HCT116 (cell line): Measurements from ENCODE around the gene ENOX1.

Experiments
- CTCF ChIP-seq, 3 experiments: fragments of 200-600 bp in 1 of 3; sonication (generic) in 1 of 3; IDR thresholded peaks in 2 of 3; conservative IDR thresholded peaks in 1 of 3; 2 replicates each; pipeline ENCODE4 v1.5.1; 2012 to 2017; ENCODE audit warnings: low read depth in 2 of 3, low read length in 2 of 3, antibody characterized with exemption in 1 of 3, borderline replicate concordance in 1 of 3, control low read depth in 1 of 3, mild to moderate bottlenecking in 1 of 3, mixed read lengths in 1 of 3, mixed run types in 1 of 3, moderate library complexity in 1 of 3; ENCODE audit not compliant: insufficient read depth in 1 of 3
- ELF1 ChIP-seq: IDR thresholded peaks from 2 replicates; pipeline ENCODE4 v1.6.1; 2012; ENCODE audit warnings: low read depth, borderline replicate concordance
- EZH2 ChIP-seq: fragments of 200-600 bp; sonication (generic); IDR thresholded peaks from 2 replicates; pipeline ENCODE4 v1.6.1; 2017; ENCODE audit warnings: antibody characterized with exemption, mixed run types
- EZH2phosphoT487 ChIP-seq: fragments of 200-600 bp; IDR thresholded peaks from 2 replicates; pipeline ENCODE4 v1.6.1; 2018; ENCODE audit warnings: antibody characterized with exemption, borderline replicate concordance
- MAX ChIP-seq: IDR thresholded peaks from 2 replicates; pipeline ENCODE4 v1.6.1; 2012
- POLR2A ChIP-seq: IDR thresholded peaks from 2 replicates; pipeline ENCODE4 v1.7.0; 2011; ENCODE audit warnings: borderline replicate concordance; ENCODE audit not compliant: insufficient read depth, insufficient read length; ENCODE audit errors: extremely low read depth
- POLR2AphosphoS5 ChIP-seq: IDR thresholded peaks from 2 replicates; pipeline ENCODE4 v1.6.1; 2011; ENCODE audit warnings: mild to moderate bottlenecking, low read depth, low read length, moderate library complexity
- RAD21 ChIP-seq: IDR thresholded peaks from 2 replicates; pipeline ENCODE4 v1.6.1; 2012; ENCODE audit warnings: low read depth, mild to moderate bottlenecking
- REST ChIP-seq: IDR thresholded peaks from 2 replicates; pipeline ENCODE4 v1.6.1; 2012; ENCODE audit warnings: low read depth
- SP1 ChIP-seq: IDR thresholded peaks from 2 replicates; pipeline ENCODE4 v1.6.1; 2012; ENCODE audit warnings: low read depth
- YY1 ChIP-seq: IDR thresholded peaks from 2 replicates; pipeline ENCODE4 v1.6.1; 2011; ENCODE audit warnings: low read length, low read depth, moderate library complexity, mild to moderate bottlenecking; ENCODE audit not compliant: insufficient replicate concordance; ENCODE audit errors: extremely low read depth
- ZNF274 ChIP-seq: fragments of 200-500 bp; sonication (Bioruptor generic); IDR thresholded peaks from 2 replicates; pipeline ENCODE4 v1.6.1; 2014; ENCODE audit warnings: mild to moderate bottlenecking, low read depth, low read length, inconsistent platforms

DNA sequence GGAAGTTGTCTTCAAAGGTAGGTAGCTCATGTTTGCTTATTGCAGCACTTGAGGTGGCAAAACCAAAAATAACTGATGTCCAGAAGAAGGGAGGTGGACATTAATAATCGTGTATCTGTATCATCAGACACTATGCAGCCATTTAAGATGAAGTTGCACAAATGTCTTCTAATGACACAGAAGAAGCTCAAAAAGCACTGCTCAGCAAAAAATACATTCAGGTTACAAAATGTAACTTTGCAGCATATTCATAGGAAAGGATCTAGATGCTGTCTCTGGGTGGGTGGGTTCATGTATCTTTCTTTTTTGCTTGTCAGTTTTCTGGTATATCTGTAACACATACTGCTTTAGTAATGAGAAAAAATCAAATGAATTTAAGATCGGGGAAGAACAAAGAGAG, 515.6 kb downstream of the ENOX1 start:
- no peak for TF ChIP-seq MAX
- no peak for TF ChIP-seq EZH2phosphoT487
- no peak for TF ChIP-seq EZH2
- no peak for TF ChIP-seq SP1
- TF ChIP-seq ZNF274: no peak
- no peak for TF ChIP-seq POLR2A
- no peak for TF ChIP-seq CTCF (IDR thresholded peaks at IDR 0.05 in 2 of 3, conservative IDR thresholded peaks at IDR 0.05 in 1 of 3; ENCODE audit: borderline replicate concordance in 1 of 3, insufficient read depth in 1 of 3, low read depth in 2 of 3, low read length in 2 of 3)
- no peak for TF ChIP-seq YY1
- no peak for TF ChIP-seq REST
- TF ChIP-seq RAD21: no peak
- no peak for TF ChIP-seq POLR2AphosphoS5
- TF ChIP-seq ELF1: no peak
